Measurements from ENCODE around the gene LRRC9.

Gene LRRC9

DNA sequence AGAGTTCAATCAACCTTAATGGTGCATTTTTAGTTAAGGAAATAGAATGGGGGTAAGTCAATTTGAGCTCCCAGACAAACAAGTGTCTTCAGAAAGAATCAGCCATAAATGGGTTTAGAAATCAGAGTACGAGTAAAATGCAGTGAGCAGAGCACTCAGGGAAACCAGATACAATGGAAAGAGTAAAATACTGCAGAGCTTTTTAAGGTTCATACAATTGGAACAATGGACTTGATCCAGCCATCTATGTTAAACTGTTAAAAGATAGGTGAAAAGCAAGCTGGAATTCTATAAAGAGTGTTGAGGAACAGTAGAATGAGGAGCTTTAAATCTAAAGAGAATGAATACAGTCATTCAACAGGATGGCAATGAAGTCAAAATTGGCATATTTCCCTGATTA lies 147.9 kb downstream of the LRRC9 start:
- Histone ChIP-seq H3K36me3 (ENCODE audit: control insufficient read depth in 1 of 2, insufficient read depth in 2 of 2, low read length in 2 of 2) (no peaks in the 10 kb centered on the region), H3K79me2 (ENCODE audit: control insufficient read depth, insufficient read depth, low read length, poor library complexity) (no peaks in the 10 kb centered on the region), H3K9me3 (ENCODE audit: insufficient read depth, low read depth, low read length) (no peaks in the 10 kb centered on the region), H3K9ac (ENCODE audit: low read length) (no peak overlapping the region), H3K4me1 (ENCODE audit: control insufficient read depth in 1 of 2, insufficient read depth in 2 of 2, low read length in 2 of 2) (no peaks in the 10 kb centered on the region), H3K18ac (ENCODE audit: low read length) (no peak overlapping the region), H3K4me2 (ENCODE audit: low read length) (no peak overlapping the region), H3K27me3 (ENCODE audit: insufficient read depth, low read length) (no peaks in the 10 kb centered on the region), H4K91ac (ENCODE audit: low read depth, low read length) (no peak overlapping the region), H3K14ac (ENCODE audit: low read length) (no peak overlapping the region), H3K4me3 (ENCODE audit: low read depth, low read length) (no peak overlapping the region), H4K12ac (ENCODE audit: low read depth, low read length) (no peak overlapping the region), H2BK12ac (ENCODE audit: low read length) (no peak overlapping the region), H2BK120ac (ENCODE audit: insufficient read depth, low read length, poor library complexity) (no peak overlapping the region), H2AK5ac (ENCODE audit: low read length) (no peak overlapping the region), H3K23ac (ENCODE audit: low read length) (no peak overlapping the region), H3K79me1 (ENCODE audit: low read length) (no peaks in the 10 kb centered on the region), H4K8ac (ENCODE audit: low read depth, low read length) (no peak overlapping the region), H3K4ac (ENCODE audit: low read depth, low read length) (no peak overlapping the region), H2BK5ac (ENCODE audit: low read depth, low read length, poor library complexity) (no peak overlapping the region), H3K27ac (ENCODE audit: low read depth, low read length) (no peak overlapping the region), H2AFZ (ENCODE audit: insufficient read depth, low read length, poor library complexity) (no peak overlapping the region)
- DNase-seq, result no peak
- WGBS (ENCODE audit: extremely low coverage, insufficient coverage, insufficient read length), result no CpG with 5 or more reads among the region's 1 CpG

DNA sequence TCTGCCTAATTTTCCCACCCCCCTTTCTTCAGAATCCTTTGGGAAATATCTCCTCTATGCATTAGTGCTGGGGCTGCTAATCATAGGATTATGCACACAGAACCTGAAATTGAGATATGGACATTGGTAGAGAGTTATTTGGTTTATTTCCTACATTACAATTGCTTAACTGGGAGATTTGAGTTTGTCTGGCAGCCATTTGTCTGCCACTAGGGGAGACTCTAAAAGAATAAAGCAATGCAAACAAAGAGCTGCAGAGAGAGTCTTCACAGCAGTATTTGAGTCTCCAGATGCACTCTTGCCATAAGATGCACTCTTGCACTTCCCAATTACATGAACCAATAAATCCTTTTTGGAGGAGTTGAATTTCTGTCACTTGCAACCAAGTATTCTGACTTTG lies 159.8 kb downstream of the LRRC9 start:
- H2BK120ac ChIP-seq (ENCODE audit: insufficient read depth, low read length, poor library complexity), result no peak overlapping the region
- no peak overlapping the region for H2BK5ac ChIP-seq (ENCODE audit: low read depth, low read length, poor library complexity)
- H3K4me3 ChIP-seq (ENCODE audit: low read depth, low read length), result no peak overlapping the region
- DNase-seq, result no peak
- no peaks in the 10 kb centered on the region for H3K9me3 ChIP-seq (ENCODE audit: insufficient read depth, low read depth, low read length)
- H3K27ac ChIP-seq (ENCODE audit: low read depth, low read length), result no peak overlapping the region
- H3K36me3 ChIP-seq (ENCODE audit: control insufficient read depth in 1 of 2, insufficient read depth in 2 of 2, low read length in 2 of 2), result no peaks in the 10 kb centered on the region
- no peak overlapping the region for H4K8ac ChIP-seq (ENCODE audit: low read depth, low read length)
- H3K23ac ChIP-seq (ENCODE audit: low read length), result no peak overlapping the region
- no peak overlapping the region for H3K18ac ChIP-seq (ENCODE audit: low read length)
- no peaks in the 10 kb centered on the region for H3K4me1 ChIP-seq (ENCODE audit: control insufficient read depth in 1 of 2, insufficient read depth in 2 of 2, low read length in 2 of 2)
- H4K91ac ChIP-seq (ENCODE audit: low read depth, low read length), result no peak overlapping the region
- H3K4ac ChIP-seq (ENCODE audit: low read depth, low read length), result no peak overlapping the region
- H3K79me1 ChIP-seq (ENCODE audit: low read length), result no peaks in the 10 kb centered on the region
- no peak overlapping the region for H2AFZ ChIP-seq (ENCODE audit: insufficient read depth, low read length, poor library complexity)
- no peaks in the 10 kb centered on the region for H3K27me3 ChIP-seq (ENCODE audit: insufficient read depth, low read length)
- H3K9ac ChIP-seq (ENCODE audit: low read length), result no peak overlapping the region
- H3K14ac ChIP-seq (ENCODE audit: low read length), result no peak overlapping the region
- no peaks in the 10 kb centered on the region for H3K79me2 ChIP-seq (ENCODE audit: control insufficient read depth, insufficient read depth, low read length, poor library complexity)
- no peak overlapping the region for H4K12ac ChIP-seq (ENCODE audit: low read depth, low read length)
- H3K4me2 ChIP-seq (ENCODE audit: low read length), result no peak overlapping the region
- no peak overlapping the region for H2AK5ac ChIP-seq (ENCODE audit: low read length)
- no peak overlapping the region for H2BK12ac ChIP-seq (ENCODE audit: low read length)

DNA sequence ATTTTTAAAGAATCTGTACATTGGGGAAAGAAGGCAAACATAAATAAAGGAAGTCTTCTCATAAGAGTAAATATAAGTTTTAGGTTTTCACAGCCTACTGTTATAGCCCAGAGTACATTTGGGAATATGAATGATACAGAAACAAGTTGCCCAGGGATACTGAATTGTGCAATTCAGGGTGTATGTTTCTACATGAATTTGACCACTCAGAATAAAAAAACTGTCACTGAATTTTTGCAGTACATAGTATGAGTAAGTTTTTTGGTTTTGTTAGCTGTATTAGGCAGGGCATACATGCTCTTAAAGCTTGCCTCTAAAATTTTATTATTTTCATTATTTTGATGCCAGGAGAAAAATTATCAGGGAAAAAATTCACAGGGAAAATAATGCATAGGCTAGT lies 165.1 kb downstream of the LRRC9 start:
- Histone ChIP-seq H4K91ac (ENCODE audit: low read depth, low read length) (no peak overlapping the region), H3K9me3 (ENCODE audit: insufficient read depth, low read depth, low read length) (no peaks in the 10 kb centered on the region), H3K4me2 (ENCODE audit: low read length) (no peak overlapping the region), H3K9ac (ENCODE audit: low read length) (no peak overlapping the region), H2AFZ (ENCODE audit: insufficient read depth, low read length, poor library complexity) (no peak overlapping the region), H3K23ac (ENCODE audit: low read length) (no peak overlapping the region), H4K8ac (ENCODE audit: low read depth, low read length) (no peak overlapping the region), H4K12ac (ENCODE audit: low read depth, low read length) (no peak overlapping the region), H2BK5ac (ENCODE audit: low read depth, low read length, poor library complexity) (no peak overlapping the region), H2BK120ac (ENCODE audit: insufficient read depth, low read length, poor library complexity) (no peak overlapping the region), H3K79me1 (ENCODE audit: low read length) (no peaks in the 10 kb centered on the region), H3K14ac (ENCODE audit: low read length) (no peak overlapping the region), H3K18ac (ENCODE audit: low read length) (no peak overlapping the region), H3K36me3 (ENCODE audit: control insufficient read depth in 1 of 2, insufficient read depth in 2 of 2, low read length in 2 of 2) (no peaks in the 10 kb centered on the region), H3K27ac (ENCODE audit: low read depth, low read length) (no peak overlapping the region), H3K4me3 (ENCODE audit: low read depth, low read length) (no peak overlapping the region), H2AK5ac (ENCODE audit: low read length) (no peak overlapping the region), H3K27me3 (ENCODE audit: insufficient read depth, low read length) (no peaks in the 10 kb centered on the region), H3K79me2 (ENCODE audit: control insufficient read depth, insufficient read depth, low read length, poor library complexity) (no peaks in the 10 kb centered on the region), H3K4ac (ENCODE audit: low read depth, low read length) (no peak overlapping the region), H2BK12ac (ENCODE audit: low read length) (no peak overlapping the region), H3K4me1 (ENCODE audit: control insufficient read depth in 1 of 2, insufficient read depth in 2 of 2, low read length in 2 of 2) (no peaks in the 10 kb centered on the region)
- DNase-seq, result no peak

DNA sequence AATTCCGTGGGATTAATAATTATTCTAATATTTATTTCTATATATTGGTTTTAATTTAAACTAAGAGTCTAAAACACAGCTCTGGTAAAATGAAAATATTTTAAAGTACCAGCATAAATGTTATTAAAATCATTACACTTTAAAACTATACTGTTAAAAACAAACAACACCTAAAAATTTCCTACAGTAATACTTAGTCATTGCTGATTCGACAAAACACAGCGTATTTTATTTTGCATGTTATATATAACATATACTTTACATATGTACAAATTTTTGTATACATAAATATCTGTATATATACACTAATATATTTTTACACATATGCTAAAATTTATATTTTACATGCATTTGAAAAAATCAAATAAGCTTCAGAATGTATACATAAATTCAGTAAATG lies 165.7 kb downstream of the LRRC9 start:
- no peak overlapping the region for H3K4me2 ChIP-seq (ENCODE audit: low read length)
- H3K23ac ChIP-seq (ENCODE audit: low read length), result no peak overlapping the region
- H4K12ac ChIP-seq (ENCODE audit: low read depth, low read length), result no peak overlapping the region
- no peaks in the 10 kb centered on the region for H3K27me3 ChIP-seq (ENCODE audit: insufficient read depth, low read length)
- no peak overlapping the region for H3K9ac ChIP-seq (ENCODE audit: low read length)
- no peak overlapping the region for H2BK120ac ChIP-seq (ENCODE audit: insufficient read depth, low read length, poor library complexity)
- H3K4me1 ChIP-seq (ENCODE audit: control insufficient read depth in 1 of 2, insufficient read depth in 2 of 2, low read length in 2 of 2), result no peaks in the 10 kb centered on the region
- no peaks in the 10 kb centered on the region for H3K36me3 ChIP-seq (ENCODE audit: control insufficient read depth in 1 of 2, insufficient read depth in 2 of 2, low read length in 2 of 2)
- H3K27ac ChIP-seq (ENCODE audit: low read depth, low read length), result no peak overlapping the region
- DNase-seq, result no peak
- H2AK5ac ChIP-seq (ENCODE audit: low read length), result no peak overlapping the region
- H3K4me3 ChIP-seq (ENCODE audit: low read depth, low read length), result no peak overlapping the region
- no peak overlapping the region for H2BK12ac ChIP-seq (ENCODE audit: low read length)
- no peaks in the 10 kb centered on the region for H3K79me2 ChIP-seq (ENCODE audit: control insufficient read depth, insufficient read depth, low read length, poor library complexity)
- no CpG with 5 or more reads among the region's 3 CpGs for WGBS (ENCODE audit: extremely low coverage, insufficient coverage, insufficient read length)
- no peak overlapping the region for H3K18ac ChIP-seq (ENCODE audit: low read length)
- no peak overlapping the region for H4K8ac ChIP-seq (ENCODE audit: low read depth, low read length)
- H3K79me1 ChIP-seq (ENCODE audit: low read length), result no peaks in the 10 kb centered on the region
- H3K4ac ChIP-seq (ENCODE audit: low read depth, low read length), result no peak overlapping the region
- H4K91ac ChIP-seq (ENCODE audit: low read depth, low read length), result no peak overlapping the region
- H2BK5ac ChIP-seq (ENCODE audit: low read depth, low read length, poor library complexity), result no peak overlapping the region
- no peaks in the 10 kb centered on the region for H3K9me3 ChIP-seq (ENCODE audit: insufficient read depth, low read depth, low read length)
- no peak overlapping the region for H2AFZ ChIP-seq (ENCODE audit: insufficient read depth, low read length, poor library complexity)
- H3K14ac ChIP-seq (ENCODE audit: low read length), result no peak overlapping the region

DNA sequence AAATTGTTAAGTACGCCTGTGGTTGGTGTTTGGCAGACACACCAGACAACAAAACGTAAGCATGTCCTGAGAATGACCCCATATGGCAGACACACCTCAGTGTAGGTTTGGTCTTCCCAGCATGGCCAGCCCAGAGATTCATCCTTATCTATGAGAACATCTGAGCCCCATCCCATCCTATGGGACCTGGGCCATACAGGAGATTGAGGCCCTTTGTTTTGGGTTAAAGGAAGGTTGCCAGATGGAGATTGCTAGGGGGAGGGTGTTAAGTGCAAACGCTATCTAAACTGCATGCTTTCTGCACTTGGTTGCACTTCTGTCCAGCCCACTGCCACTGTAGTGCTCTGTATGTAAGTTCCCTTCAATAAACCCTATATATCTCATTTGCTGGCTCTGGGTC lies 167.7 kb downstream of the LRRC9 start:
- H4K91ac ChIP-seq (ENCODE audit: low read depth, low read length), result no peak overlapping the region
- no peak overlapping the region for H3K18ac ChIP-seq (ENCODE audit: low read length)
- no peaks in the 10 kb centered on the region for H3K4me1 ChIP-seq (ENCODE audit: control insufficient read depth in 1 of 2, insufficient read depth in 2 of 2, low read length in 2 of 2)
- no peak overlapping the region for H3K4me3 ChIP-seq (ENCODE audit: low read depth, low read length)
- H2BK12ac ChIP-seq (ENCODE audit: low read length), result no peak overlapping the region
- no peak overlapping the region for H4K8ac ChIP-seq (ENCODE audit: low read depth, low read length)
- H3K79me1 ChIP-seq (ENCODE audit: low read length), result peaks cover 13% of the 10 kb centered on the region
- no peak overlapping the region for H3K9ac ChIP-seq (ENCODE audit: low read length)
- no peak overlapping the region for H2BK5ac ChIP-seq (ENCODE audit: low read depth, low read length, poor library complexity)
- no peak overlapping the region for H2BK120ac ChIP-seq (ENCODE audit: insufficient read depth, low read length, poor library complexity)
- no peak overlapping the region for H3K14ac ChIP-seq (ENCODE audit: low read length)
- H2AFZ ChIP-seq (ENCODE audit: insufficient read depth, low read length, poor library complexity), result no peak overlapping the region
- H3K23ac ChIP-seq (ENCODE audit: low read length), result no peak overlapping the region
- H3K4me2 ChIP-seq (ENCODE audit: low read length), result no peak overlapping the region
- H3K79me2 ChIP-seq (ENCODE audit: control insufficient read depth, insufficient read depth, low read length, poor library complexity), result peaks cover 8% of the 10 kb centered on the region
- DNase-seq, result no peak
- H3K36me3 ChIP-seq (ENCODE audit: control insufficient read depth in 1 of 2, insufficient read depth in 2 of 2, low read length in 2 of 2), result no peaks in the 10 kb centered on the region
- H2AK5ac ChIP-seq (ENCODE audit: low read length), result no peak overlapping the region
- H3K4ac ChIP-seq (ENCODE audit: low read depth, low read length), result no peak overlapping the region
- H3K9me3 ChIP-seq (ENCODE audit: insufficient read depth, low read depth, low read length), result no peaks in the 10 kb centered on the region
- no peak overlapping the region for H4K12ac ChIP-seq (ENCODE audit: low read depth, low read length)
- H3K27ac ChIP-seq (ENCODE audit: low read depth, low read length), result no peak overlapping the region
- no peaks in the 10 kb centered on the region for H3K27me3 ChIP-seq (ENCODE audit: insufficient read depth, low read length)
- no CpG with 5 or more reads among the region's 3 CpGs for WGBS (ENCODE audit: extremely low coverage, insufficient coverage, insufficient read length)
